ENCODE data around the gene YTHDF2. TPM values are rescaled to one million over a fixed set of nuclear protein-coding genes. Genes with fewer than 3 reads are reported as not detected.
"Not testable (repeated sequence)": the region's sequence is repeated elsewhere in the genome, so short reads cannot be mapped to it uniquely, and the experiment has no call there.

The YTHDF2 gene
- total RNA-seq, 1 experiment from 2014 or later: 66.7 TPM

DNA sequence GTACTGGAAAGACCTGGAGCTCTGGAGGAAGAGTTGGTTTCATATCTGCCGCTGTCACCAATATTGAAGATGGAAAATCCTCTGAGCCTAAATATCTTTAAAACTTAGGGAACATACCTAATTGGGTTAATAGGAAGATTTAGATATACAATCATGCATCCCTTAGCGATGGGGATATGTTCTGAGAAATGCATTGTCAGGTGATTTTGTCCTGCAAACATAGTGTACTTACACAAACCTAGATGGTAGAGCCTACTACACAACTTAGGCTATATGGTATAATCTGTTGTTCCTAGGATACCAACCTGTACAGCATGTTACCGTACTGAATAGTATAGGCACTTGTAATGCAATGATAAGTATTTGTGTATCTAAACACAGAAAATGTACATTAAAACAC, 22.5 kb downstream of the YTHDF2 start:
- no peak for DNase-seq (ENCODE audit: low read depth)

DNA sequence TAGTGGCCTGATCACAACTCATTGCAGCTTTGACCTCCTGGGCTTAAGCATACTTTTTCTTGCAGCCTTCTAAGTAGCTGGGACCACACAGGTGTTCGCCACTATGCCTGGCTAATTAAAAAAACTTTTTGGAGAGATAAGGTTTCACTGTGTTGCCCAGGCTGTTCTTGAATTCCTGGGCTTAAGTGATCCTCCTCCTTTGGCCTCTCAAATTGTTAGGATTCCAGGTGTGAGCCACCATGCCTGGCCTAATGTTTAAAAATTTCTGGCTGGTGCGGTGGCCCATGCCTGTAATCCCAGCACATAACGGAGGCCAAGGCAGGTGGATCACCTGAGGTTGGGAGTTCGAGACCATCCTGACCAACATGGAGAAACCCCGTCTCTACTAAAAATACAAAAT, 24.4 kb downstream of the YTHDF2 start:
- DNase-seq (ENCODE audit: low read depth): no peak

DNA sequence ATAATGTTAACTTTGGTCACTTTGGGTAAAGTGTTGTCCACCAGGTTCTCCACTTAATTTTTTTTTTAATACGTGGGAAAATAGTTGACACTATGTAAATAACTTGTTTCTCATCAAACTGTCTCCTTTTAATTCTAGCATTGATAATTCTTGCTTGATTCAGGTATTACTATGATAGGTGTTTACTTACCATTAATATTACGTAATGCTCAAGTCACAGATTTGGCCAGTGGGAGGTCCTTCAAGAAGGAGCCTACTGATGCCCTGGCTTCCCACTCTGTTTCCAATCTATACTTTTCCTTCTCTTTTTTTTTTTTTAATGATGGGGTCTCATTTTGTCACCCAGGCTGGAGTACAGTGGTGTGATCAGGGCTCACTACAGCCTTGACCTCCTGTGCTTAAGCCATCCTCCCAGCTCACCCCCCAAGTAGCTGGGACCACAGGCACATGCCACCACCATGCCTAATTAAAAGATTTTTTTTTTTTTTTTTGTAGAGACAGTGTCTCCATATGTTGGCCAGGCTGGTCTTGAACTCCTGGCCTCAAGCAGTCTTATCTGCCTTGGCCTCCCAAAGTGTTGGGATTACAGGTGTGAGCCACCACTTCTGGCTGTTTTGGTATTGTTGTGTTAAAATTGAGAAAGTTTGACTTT, 29.9 kb downstream of the YTHDF2 start:
- DNase-seq (ENCODE audit: low read depth): no peak

DNA sequence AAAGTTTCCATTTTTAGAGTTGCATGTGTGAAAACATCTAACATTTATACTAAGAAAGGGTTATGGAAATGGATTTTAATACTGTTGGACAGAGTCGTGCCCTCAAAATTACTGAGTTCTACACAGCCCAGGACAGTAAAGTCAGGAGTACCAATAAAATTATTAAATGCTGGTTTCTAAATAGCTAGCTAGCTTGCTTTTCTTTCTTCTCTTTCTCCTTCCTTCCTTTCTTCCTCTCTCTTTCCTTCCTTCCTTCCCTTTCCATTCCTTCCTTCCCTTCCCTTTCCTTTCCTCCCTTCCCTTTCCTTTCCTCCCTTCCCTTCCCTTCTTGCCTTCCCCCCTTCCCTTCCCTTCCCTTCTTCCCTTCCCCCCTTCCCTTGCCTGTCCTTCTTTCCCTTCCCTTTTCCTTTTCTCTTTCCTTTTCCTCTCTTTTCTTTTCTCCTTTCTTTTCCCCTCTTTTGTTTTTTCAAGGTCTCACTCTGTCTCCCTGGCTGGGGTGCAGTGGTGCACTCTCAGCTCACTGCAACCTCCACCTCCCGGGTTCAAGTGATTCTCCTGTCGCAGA, 33.9 kb downstream of the YTHDF2 start:
- DNase-seq (ENCODE audit: low read depth): no peak

DNA sequence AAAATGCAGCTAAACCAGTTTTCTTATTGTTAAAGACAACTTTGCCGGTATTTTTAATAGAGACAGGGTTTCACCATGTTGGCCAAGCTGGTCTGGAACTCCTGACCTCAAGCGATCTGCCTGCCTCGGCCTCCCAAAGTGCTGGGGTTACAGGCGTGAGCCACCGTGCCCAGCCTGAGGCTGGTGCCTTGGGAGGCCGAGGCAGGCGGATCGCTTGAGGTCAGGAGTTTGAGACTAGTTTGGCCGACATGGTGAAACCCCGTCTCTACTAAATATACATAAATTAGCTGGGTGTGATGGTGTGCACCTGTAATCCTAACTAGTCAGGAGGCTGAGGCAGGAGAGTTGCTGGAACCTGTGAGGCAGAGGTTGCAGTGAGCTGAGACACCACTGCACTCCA, 35.2 kb downstream of the YTHDF2 start:
- DNase-seq (ENCODE audit: low read depth): not testable (repeated sequence)

DNA sequence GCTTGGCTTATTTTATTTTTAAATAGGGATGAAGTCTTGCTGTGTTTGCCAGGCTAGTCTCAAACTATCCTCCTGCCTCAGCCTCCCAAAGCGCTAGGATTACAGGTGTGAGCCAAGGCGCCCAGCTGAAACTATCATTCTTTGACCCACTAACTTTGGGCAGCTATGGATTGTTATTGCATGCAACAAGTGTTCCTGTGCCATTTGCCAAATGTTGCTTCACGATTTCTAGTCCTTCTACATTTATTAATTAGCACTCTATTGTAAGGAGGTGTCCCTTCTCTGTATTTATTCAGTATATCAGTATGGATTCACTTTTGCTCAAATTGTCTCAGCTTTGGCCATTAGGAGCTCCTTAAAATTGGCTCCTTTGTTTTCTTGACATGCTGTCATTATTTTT, 36.4 kb downstream of the YTHDF2 start:
- DNase-seq (ENCODE audit: low read depth): no peak

DNA sequence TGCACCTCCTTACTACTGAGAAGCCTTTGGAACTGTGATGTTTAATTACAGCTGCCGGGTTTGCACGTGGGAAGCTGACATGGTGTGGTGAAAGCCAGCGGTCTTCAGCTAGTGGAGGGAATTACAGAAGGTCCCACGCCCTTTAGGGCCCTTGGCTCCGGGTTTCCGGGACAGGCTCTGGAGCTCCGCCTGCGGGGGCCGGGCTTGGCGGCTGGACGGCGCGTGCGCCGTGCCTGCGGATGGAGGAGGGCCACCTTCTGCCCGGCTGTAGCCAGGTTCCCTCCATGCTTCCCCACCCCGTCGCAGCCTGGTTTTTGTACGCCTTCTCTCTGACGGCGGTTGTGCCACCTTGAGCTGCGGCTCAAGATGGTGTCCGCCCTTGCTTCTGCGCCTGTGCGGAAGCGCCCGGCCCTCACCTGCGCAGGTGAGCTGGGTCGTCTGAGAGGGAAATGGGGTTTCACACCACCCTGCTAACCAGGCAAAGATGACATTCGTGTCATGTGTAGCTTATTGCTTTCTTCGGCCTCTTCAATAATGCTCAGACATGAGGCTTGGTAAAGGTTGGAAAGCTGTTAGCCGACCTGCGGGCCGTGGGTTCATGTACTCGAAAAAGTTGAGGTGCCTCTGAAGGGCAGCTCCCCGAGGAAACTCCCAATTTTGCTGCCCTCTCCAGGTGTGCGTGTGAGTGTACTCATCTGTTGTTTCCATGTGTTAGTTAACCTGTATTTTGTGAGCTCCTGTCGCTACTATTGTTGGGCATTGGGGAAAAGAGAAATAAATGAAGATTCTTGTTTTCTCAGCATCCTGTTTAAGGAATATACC, 38.6 kb downstream of the YTHDF2 start:
- DNase-seq (ENCODE audit: low read depth): peak; percentile 50

DNA sequence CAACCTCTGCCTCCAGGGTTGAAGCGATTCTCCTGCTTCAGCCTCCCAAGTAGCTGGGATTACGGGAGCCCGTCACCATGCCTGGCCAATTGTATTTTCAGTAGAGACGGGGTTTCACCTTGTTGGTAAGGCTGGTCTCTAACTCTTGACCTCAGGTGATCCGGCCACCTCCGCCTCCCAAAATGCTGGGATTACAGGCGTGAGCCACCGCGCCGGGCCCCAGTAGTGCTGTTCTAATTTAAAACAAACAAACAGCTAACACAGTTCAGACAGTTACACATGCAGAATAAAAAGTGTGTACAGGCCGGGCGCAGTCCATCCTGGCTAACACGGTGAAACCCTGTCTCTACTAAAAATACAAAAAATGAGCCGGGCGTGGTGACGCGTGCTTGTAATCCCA, 39.6 kb downstream of the YTHDF2 start:
- DNase-seq (ENCODE audit: low read depth): no peak

DNA sequence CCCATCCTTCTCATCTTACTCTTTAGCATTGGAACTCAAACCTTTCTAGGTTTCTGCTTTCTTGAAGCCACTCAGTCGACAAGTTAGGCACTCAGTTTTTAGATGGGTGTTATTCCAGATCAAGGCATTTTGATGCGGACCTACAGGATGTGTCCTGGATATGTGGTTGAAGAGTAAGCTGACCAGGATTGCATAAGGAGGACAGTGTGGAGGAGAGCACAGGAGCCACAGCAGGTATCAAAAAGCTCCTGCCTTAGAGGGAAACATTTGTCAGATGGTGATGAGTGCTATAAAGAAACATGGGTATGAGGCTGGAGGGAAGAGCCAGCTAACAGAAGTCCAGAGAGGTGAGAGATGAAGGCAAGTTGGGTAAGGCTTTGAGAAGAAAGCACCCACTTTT, 41.3 kb downstream of the YTHDF2 start:
- no peak for DNase-seq (ENCODE audit: low read depth)

DNA sequence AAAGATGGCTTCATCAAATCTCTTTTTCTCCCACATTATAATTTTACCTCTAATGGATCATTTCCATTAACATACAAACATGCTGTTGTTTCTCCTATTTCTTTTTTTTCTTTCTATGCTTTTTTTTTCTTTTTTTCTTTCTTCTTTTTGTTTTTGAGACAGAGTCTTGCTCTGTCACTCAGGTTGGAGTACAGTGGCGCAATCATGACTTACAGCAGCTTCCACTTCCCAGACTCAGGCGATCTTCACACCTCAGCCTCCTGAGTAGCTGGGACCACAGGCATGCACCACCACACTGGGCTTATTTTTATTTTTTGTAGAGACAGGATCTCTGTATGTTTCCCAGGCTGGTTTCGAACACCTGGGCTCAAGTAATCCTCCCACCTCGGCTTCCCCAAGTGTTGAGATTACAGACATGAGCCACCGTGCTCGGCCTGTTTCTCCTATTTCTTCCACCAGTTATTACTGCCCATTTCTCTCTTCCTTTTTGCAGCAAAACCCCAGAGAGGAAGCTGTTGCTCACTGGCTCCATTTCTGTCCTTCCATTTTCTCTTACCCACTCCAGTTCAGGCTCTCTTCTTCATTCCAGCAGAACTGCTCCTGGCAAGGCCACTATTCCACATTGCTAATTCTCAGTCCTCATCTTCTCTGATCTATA, 43.1 kb downstream of the YTHDF2 start:
- DNase-seq (ENCODE audit: low read depth): no peak

DNA sequence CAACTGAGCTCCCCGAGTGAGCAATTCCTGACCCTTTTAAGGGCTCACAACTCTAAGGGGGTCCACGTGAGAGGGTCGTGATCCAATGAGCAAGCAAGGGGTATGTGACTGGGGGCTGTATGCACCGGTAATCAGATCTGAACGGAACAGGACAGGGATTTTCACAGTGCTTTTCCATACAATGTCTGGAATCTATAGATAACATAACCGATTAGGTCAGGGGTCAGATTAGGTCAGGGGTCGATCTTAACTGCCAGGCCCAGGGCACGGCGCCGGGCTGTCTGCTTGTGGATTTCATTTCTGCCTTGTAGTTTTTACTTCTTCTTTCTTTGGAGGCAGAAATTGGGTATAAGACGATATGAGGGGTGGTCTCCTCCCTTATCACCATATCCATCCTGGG, 44.6 kb downstream of the YTHDF2 start:
- DNase-seq (ENCODE audit: low read depth): no peak

DNA sequence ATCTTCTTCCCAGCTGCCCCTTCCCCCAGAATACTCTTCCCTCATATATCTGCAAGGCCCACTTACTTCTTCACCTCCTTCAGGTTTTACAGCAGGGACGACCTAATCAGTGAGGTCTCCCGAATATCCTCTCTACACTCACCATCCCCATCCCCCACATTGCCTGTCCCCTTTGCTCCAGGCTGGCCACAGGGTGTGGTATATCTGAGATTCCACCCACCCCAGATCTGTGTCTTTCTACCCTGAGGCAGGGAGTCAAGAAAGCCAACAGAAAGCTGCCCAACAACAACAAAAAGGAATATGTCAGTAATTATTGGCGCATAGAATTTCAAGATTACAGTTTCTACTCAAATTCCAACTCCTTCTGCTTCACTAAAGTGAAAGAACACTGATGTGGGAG, 45.3 kb downstream of the YTHDF2 start:
- no peak for DNase-seq (ENCODE audit: low read depth)

DNA sequence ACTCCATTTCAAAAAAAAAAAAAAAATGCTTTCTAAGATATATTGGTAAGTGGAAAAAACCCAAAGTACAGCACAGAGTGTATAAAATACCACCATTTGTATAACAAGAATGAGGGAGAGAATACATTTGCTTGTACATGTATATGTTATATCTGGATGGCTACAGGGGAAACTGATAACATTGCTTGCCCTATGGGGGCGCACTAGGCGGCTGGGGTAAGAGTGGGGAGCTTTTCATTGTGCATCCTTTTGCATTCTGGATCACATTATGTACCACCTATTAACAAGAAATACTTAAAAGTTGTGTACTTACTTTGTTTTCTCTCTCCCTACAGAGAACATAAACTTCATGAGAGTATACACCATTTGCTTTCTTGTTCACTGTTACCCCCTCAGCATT, 46.6 kb downstream of the YTHDF2 start:
- no peak for DNase-seq (ENCODE audit: low read depth)

DNA sequence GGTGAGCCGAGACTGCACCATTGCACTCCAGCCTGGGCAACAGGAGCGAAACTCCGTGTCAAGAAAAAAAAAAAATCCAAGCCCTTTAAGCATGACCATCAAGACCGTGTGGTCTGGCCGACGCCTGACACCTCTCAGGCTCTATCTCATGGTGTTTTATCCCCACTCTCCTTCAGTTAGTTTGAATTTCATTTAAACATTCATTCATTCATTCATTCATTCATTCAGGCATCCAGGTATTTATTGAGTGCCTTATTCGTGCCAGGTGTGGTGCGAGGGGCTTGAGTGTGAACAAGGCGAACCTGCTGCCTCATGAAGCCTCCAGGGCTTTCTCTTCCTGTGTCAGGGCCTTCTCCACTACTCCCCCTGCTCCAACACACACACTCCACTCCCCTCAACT, 52.7 kb downstream of the YTHDF2 start:
- DNase-seq (ENCODE audit: low read depth): no peak

DNA sequence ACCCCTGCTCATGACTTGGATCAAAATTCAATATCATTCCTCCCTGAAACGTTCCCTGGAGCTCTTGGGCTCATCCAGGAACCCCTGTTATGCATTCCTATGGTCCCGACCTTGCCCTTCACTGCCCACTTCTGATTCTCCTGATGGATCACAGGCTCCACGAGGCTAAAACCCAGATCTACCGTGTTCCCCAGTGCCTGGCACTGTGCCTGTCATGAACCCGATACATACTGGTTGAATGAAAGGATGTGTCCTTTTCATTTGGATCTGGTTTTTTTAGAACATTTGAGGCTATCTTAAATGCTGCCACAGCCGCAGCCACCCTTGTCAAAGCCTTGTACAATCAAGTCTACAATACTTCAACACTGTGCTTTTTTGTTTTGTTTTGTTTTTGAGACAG, 53.1 kb downstream of the YTHDF2 start:
- DNase-seq (ENCODE audit: low read depth): no peak

DNA sequence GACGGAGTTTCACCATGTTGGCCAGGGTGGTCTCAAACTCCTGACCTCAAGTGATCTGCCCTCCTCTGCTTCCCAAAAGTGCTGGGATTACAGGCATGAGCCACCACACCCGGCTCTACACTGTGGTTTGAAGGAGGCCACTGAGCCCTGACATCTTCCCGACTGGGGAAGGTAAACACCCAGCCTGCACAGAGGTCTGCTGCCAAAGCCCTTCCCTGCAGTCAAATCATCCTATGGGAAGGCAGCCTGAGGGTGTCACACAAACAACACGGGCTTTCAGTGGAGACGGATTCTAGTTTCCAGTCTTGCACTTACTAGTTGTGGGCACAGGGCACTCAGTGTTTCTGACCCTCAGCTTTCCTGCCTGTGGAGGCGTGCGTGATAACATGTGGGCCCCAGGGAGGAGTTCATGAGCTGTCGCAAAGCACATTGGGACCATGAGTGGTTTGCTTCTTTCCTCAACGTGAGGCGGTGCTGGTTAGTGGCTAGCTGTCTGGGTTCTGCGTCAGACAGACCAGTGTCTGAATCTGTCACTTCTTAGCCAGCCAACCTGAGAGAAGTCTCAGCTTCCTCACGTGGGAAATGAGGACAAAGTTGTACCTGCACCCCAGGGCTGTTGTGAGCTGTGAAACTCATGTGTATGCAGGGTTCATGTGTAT, 53.8 kb downstream of the YTHDF2 start:
- DNase-seq (ENCODE audit: low read depth): no peak

DNA sequence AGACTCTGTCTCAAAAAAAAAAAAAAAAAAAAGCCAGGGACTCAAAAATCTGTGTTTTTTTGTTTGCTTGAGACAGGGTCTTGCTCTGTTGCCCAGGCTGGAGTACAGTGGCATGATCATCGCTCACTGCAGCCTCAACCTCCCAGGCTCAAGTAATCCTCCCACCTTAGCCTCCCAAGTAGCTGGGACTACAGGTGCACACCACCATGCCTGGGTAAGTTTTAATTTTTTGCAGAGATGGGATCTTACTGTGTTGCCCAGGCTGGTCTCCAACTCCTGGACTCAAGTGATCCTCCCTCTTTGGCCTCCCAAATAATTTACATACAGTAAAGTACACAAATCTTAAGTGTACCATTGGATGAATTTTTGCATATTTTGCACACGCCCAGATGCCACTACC, 55.2 kb downstream of the YTHDF2 start:
- DNase-seq (ENCODE audit: low read depth): not testable (repeated sequence)

DNA sequence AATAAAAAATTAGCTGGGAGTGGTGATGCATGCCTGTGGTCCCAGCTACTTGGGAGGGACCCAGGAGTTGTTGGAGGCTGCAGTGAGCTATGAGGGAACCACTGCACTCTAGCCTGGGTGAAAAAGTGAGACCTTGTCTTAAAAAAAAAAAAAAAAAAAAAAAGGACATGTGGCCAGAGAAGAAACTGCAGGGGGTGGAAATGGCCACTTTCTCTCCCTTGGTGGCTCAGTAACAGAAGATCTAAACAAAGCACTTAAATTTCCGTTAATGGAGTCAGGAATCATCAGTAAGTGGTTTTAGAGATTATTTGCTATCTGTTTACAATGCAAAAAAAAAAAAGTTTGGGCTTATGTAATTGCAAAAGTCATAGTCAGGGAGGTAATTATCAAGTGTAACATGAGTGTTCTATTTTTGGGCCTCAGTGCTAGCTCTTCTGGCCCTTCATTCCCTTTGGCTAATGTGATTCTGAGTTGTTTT, 55.9 kb downstream of the YTHDF2 start:
- no peak for DNase-seq (ENCODE audit: low read depth)

DNA sequence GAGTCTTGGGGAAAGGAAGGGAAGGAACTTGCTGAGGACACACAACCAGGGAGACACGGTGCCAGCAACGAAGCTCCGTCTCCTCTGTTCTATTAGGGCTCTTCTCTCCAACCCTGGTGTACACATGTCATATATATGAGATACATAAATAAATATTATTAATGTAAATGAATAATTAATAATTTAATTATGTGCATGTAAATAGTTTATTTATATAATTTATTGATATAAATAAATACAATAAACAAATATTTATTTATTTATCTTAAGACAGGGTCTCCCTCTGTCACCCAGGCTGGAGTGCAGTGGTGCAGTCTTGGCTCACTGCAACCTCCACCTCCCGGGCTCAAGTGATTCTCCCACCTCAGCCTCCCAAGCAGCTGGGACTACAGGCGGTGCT, 57.8 kb downstream of the YTHDF2 start:
- not testable (repeated sequence) for DNase-seq (ENCODE audit: low read depth)

DNA sequence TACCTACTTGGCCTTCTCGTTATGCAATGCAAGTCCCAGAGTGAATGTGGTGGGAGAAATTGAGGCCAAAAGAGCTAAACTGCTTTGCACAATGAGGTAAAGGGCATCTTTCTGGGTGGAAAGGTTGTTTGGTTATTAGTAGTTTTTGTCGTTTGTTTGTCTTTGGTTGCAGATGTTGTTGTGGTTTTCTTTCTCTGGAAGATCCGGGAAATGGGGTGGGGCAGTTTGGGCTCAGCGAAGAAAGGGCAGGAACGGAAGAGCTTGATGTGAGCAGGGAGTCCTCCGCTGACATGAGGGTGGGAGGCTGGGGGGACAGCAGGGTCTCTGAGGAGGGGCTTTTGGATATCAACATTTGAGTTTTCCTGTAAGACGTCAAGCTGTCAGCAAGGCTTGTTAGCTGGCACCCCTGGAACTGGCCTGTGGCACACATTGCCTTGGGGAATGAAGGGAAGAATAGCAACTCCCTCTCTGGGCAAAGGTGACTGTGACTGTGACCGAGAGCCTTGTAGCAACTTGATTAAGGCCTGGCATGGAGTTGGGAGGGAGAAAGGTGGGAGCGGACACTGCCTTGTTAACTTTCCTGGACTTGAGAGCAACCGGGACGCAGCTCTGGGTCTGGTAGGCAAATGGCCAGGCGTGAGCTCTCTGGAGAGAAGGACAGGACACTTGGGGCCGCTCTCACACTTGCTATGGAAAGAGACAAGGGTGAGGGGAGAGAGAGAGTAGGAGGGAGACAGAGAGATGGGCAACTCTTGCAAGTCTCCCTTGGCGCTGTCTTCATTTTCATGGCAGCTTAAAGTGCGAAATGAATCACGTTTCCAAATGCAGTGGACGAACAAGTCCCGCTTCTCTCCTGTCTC, 59.8 kb downstream of the YTHDF2 start:
- no peak for DNase-seq (ENCODE audit: low read depth)

DNA sequence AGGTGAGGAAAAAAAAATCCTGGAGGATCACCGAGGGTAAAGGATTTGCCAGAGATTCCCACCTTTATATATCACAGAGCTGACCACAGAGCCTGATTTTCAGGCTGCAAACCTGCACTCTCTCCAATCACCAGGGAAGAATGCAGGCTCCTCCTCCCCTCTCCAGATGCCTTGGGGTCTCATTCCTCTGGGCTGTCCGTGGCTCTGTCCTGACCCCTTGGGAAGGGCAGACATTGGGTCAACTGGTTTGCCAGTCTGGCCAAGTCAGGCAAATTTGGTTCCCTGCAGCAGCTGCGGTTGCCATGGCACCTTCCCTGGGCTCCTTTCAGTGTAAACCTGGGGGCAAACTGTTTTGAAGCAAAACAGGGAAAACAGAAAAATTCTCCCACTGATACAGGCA, 63.6 kb downstream of the YTHDF2 start:
- DNase-seq (ENCODE audit: low read depth): no peak
